HepG2 (cell line): Measurements from ENCODE around the gene IRF2BPL. TPM values are rescaled to one million over a fixed set of nuclear protein-coding genes. Genes with fewer than 3 reads are reported as not detected.

Experiments used
- ATF1 ChIP-seq: IDR thresholded peaks from 2 replicates; pipeline ENCODE4 v1.6.1; 2016; ENCODE audit warnings: mild to moderate bottlenecking, control low read depth
- DRAP1 ChIP-seq: IDR thresholded peaks from 2 replicates; pipeline ENCODE4 v1.6.1; 2016; ENCODE audit warnings: missing genetic modification reagents, missing compliant biosample characterization
- FIP1L1 ChIP-seq: fragments of 200-400 bp; formaldehyde crosslinking; IDR thresholded peaks from 2 replicates; pipeline ENCODE4 v1.6.1; 2018; ENCODE audit warnings: low read depth, mild to moderate bottlenecking, low read length, moderate library complexity, borderline replicate concordance; ENCODE audit not compliant: insufficient read depth
- FOXJ3 ChIP-seq: sonication (generic); formaldehyde crosslinking; IDR thresholded peaks from 2 replicates; pipeline ENCODE4 v1.4.0; 2020; ENCODE audit warnings: missing genetic modification reagents, mild to moderate bottlenecking, borderline replicate concordance
- FOXK1 ChIP-seq: sonication (generic); formaldehyde crosslinking; IDR thresholded peaks from 2 replicates; pipeline ENCODE4 v1.4.0; 2020; ENCODE audit warnings: low read depth, missing genetic modification reagents, borderline replicate concordance
- KIAA2018 ChIP-seq: sonication (generic); formaldehyde crosslinking; IDR thresholded peaks from 2 replicates; pipeline ENCODE4 v1.5.0; 2020; ENCODE audit warnings: mild to moderate bottlenecking, missing genetic modification reagents, borderline replicate concordance
- NCOA2 ChIP-seq: sonication (generic); formaldehyde crosslinking; IDR thresholded peaks from 2 replicates; pipeline ENCODE4 v1.8.0; 2022; ENCODE audit warnings: inconsistent platforms
- PAX8 ChIP-seq: sonication (generic); formaldehyde crosslinking; IDR thresholded peaks from 2 replicates; pipeline ENCODE4 v1.8.0; 2022; ENCODE audit warnings: mild to moderate bottlenecking, missing genetic modification reagents, borderline replicate concordance
- POLR2AphosphoS2 ChIP-seq: IDR thresholded peaks from 2 replicates; pipeline ENCODE4 v1.6.1; 2011; ENCODE audit warnings: low read depth, low read length, improper control_type of control experiment
- RARA ChIP-seq: IDR thresholded peaks from 2 replicates; pipeline ENCODE4 v1.6.1; 2016; ENCODE audit warnings: missing genetic modification reagents, missing compliant biosample characterization
- RFX3 ChIP-seq: IDR thresholded peaks from 2 replicates; pipeline ENCODE4 v1.6.1; 2016; ENCODE audit warnings: missing biosample characterization, missing genetic modification reagents
- SOX13 ChIP-seq, 3 experiments: fragments of 450-650 bp in 1 of 3; sonication (generic) in 1 of 3; formaldehyde crosslinking in 1 of 3; IDR thresholded peaks in 2 of 3; conservative IDR thresholded peaks in 1 of 3; 2 replicates each; pipeline versions ENCODE4 v1.5.0 to v1.6.1; 2016 to 2020; ENCODE audit warnings: antibody characterized with exemption in 1 of 3, mild to moderate bottlenecking in 1 of 3, missing compliant biosample characterization in 1 of 3, missing genetic modification reagents in 1 of 3, moderate library complexity in 1 of 3
- TEAD2 ChIP-seq: sonication (generic); formaldehyde crosslinking; IDR thresholded peaks from 2 replicates; pipeline ENCODE4 v1.9.0; 2021; ENCODE audit warnings: missing genetic modification reagents
- THAP7 ChIP-seq: sonication (generic); formaldehyde crosslinking; IDR thresholded peaks from 2 replicates; pipeline ENCODE4 v1.8.1; 2023; ENCODE audit warnings: mild to moderate bottlenecking, missing genetic modification reagents
- ZNF737 ChIP-seq: sonication (generic); formaldehyde crosslinking; IDR thresholded peaks from 2 replicates; pipeline ENCODE4 v1.5.0; 2020; ENCODE audit warnings: missing genetic modification reagents, mild to moderate bottlenecking, borderline replicate concordance
- polyA plus RNA-seq, 8 experiments: library from polyadenylated mRNA; depleted of rRNA in 3 of 8; stranded (reverse) in 7 of 8; unstranded in 1 of 8; fragments of >200 nt; fragmentation: Illumina TruSeq in 4 of 8; extraction: Trizol in 4 of 8; gene quantifications; 2 replicates each; pipeline versions ENCODE4 v1.2.1 to v1.2.3, GENCODE V29; 2011 to 2016; ENCODE audit warnings: low read depth in 4 of 8, missing spikeins in 1 of 8, mixed read lengths in 1 of 8; ENCODE audit not compliant: insufficient read depth in 1 of 8
- total RNA-seq, 5 experiments: library from RNA; depleted of rRNA; stranded (reverse); fragments of >200 nt; fragmentation: Illumina TruSeq; extraction: Trizol; gene quantifications; 2 replicates each; pipeline ENCODE4 v1.2.3, GENCODE V29; 2016; ENCODE audit warnings: low read depth in 1 of 5

The IRF2BPL gene
- total and polyA plus RNA-seq, 2 of the 13 experiments (the other 11 are each of a cell fraction or from before 2014, with no cell fraction given) = 6.6 to 8.4 TPM

GRCh38 chr14:77043177-77043983 is 14.9 kb upstream of the IRF2BPL start (continued):
- TF ChIP-seq ATF1 (CRISPR knock-in tag) (no peak), PAX8 (CRISPR knock-in tag) (no peak), SOX13 (IDR thresholded peaks at IDR 0.05) (peak; percentile 93), SOX13 (CRISPR knock-in tag; conservative IDR thresholded peaks at IDR 0.05 in 1 of 2, IDR thresholded peaks at IDR 0.05 in 1 of 2) (peak in 1 of 2 experiments; percentile 98; a peak in 2 of 4 replicates), DRAP1 (CRISPR knock-in tag) (0 out of 2 replicates have a peak, but pooled peaks have one; percentile 7), FIP1L1 (no peak), POLR2AphosphoS2 (no peak), TEAD2 (CRISPR knock-in tag) (no peak), RARA (no peak), FOXJ3 (CRISPR knock-in tag) (no peak), NCOA2 (peak; percentile 93), THAP7 (CRISPR knock-in tag) (no peak), FOXK1 (CRISPR knock-in tag) (0 out of 2 replicates have a peak, but pooled peaks have one; percentile 30), ZNF737 (no peak), KIAA2018 (no peak), RFX3 (CRISPR knock-in tag) (no peak)
